IPS-18a (cell line): ENCODE data around the gene TKFC.

Experiments used
- H3K27ac ChIP-seq: one replicate; pipeline ENCODE4 v1.5.1; 2013; ENCODE audit warnings: low read length
- H3K27me3 ChIP-seq: one replicate; pipeline ENCODE4 v1.6.1; 2013; ENCODE audit warnings: mild to moderate bottlenecking, low read length; ENCODE audit not compliant: control insufficient read depth, insufficient read depth
- H3K36me3 ChIP-seq: one replicate; pipeline ENCODE4 v1.6.1; 2013; ENCODE audit warnings: low read depth, low read length; ENCODE audit not compliant: control insufficient read depth
- H3K4me1 ChIP-seq: one replicate; pipeline ENCODE4 v1.6.1; 2013; ENCODE audit warnings: low read depth, low read length; ENCODE audit not compliant: control insufficient read depth
- H3K4me3 ChIP-seq: one replicate; pipeline ENCODE4 v1.5.1; 2013; ENCODE audit warnings: low read length
- H3K9ac ChIP-seq: one replicate; pipeline ENCODE4 v1.6.1; 2013; ENCODE audit warnings: mild to moderate bottlenecking, low read length, moderate library complexity
- H3K9me3 ChIP-seq: one replicate; pipeline ENCODE4 v1.6.1; 2013; ENCODE audit warnings: low read depth, low read length; ENCODE audit not compliant: control insufficient read depth

The TKFC gene

DNA sequence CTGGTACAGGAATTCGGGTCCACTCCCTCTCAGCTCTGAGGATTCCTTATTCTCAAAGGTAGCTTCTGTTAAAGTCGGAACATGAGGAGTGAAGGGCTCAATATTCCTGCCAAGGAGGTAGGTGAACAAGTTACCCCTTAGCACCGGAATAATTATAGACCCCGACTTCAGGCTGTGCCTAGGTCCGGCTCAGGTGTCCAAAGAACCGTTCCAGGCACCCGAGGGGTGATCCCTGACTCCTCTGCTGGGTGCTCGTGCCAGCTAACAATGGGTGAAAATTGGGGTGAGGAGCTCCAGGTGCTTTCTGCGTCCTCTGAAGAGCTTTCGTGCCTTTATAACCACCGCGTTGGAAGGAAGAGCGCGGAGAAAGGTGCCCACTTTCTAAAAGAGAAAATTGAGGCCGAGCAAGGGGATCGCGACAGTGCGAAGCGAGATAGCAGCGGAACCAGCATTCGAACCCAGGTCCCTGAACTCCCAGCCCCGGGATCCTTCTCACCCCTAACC lies 28.3 kb downstream of the TKFC start:
- Histone ChIP-seq H3K9me3 (no peaks in the 10 kb centered on the region), H3K36me3 (peaks cover 17% of the 10 kb centered on the region), H3K4me3 (peak overlapping the region; percentile 93), H3K4me1 (peaks cover 4% of the 10 kb centered on the region), H3K9ac (peak overlapping the region; percentile 96), H3K27me3 (no peaks in the 10 kb centered on the region), H3K27ac (peak overlapping the region; percentile 95)

DNA sequence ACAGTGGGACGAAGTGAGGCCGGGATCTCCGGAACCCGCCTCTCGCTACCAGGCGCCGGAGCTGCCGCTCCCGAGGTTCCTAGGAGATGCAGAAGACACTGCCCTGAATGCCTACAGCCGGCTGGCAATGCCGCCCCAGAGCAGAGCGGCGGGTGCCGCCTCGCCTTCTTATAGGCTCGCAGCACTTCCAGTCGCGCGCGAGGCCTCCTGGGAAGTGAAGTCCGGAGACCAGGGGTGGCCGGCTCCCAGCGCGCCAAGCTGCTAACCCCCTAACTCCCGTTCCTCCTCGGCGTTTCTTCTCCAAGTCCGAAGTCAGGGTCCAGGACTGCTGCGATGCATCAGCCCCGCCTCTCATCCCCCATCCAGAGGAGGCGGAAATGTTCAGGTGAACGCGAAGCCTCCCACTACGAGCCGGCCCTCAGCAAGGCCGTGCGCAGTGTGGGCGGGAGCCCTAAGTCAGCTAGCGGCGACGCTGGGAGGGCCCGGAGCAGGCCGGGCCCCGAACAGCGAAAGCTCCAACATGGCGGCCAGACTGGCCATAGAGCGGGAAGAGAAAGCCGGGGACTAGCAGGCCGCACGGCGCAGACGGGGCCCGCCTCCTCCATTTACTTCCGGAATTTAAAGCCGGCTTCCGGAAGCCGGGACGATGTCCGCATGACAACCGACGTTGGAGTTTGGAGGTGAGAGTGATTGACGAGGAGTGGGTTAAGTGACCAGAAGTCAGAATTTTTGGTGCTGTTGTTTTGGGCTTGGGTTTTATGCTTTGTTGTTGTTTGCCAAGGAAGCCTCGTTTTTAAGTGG lies 28.9 kb downstream of the TKFC start, which contains the start of the genes CYB561A3 and TMEM138:
Gene CYB561A3, minus strand, starts transcription at position 142 of the 801 bp plus-strand sequence. CDS start 5,169 bp downstream, outside the sequence.
Gene TMEM138, plus strand, starts transcription at position 634 of the 801 bp plus-strand sequence. CDS start 2,017 bp downstream, outside the sequence.
- Histone ChIP-seq H3K4me1 (peaks cover 4% of the 10 kb centered on the region), H3K4me3 (peak within 1 kb of the TSS; percentile 93), H3K27ac (peak within 1 kb of the TSS; percentile 95), H3K9ac (peak within 1 kb of the TSS; percentile 96), H3K36me3 (peaks cover 23% of the 10 kb centered on the region), H3K27me3 (no peaks in the 10 kb centered on the region), H3K9me3 (no peaks in the 10 kb centered on the region)

DNA sequence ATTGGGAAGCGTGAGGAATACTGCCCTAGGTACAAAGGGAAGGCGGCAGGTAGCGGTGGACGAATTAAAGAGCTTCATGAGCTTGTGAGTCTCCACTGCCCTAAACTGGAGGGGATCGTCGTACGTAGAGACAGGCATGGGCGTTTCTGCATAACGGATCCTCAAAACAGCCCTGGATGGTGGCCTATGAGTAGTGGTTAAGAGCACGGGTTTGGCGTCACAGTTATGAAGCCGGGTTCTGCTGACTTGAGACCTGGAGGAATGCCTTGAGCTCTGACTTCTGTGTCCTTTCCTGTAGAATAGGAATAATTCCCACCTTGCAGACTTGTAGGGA lies 29.5 kb downstream of the TKFC start:
- Histone ChIP-seq H3K4me3 (peak overlapping the region; percentile 93), H3K36me3 (peaks cover 28% of the 10 kb centered on the region), H3K27me3 (no peaks in the 10 kb centered on the region), H3K27ac (peak overlapping the region; percentile 95), H3K9ac (peak overlapping the region; percentile 96), H3K4me1 (peaks cover 4% of the 10 kb centered on the region), H3K9me3 (no peaks in the 10 kb centered on the region)

DNA sequence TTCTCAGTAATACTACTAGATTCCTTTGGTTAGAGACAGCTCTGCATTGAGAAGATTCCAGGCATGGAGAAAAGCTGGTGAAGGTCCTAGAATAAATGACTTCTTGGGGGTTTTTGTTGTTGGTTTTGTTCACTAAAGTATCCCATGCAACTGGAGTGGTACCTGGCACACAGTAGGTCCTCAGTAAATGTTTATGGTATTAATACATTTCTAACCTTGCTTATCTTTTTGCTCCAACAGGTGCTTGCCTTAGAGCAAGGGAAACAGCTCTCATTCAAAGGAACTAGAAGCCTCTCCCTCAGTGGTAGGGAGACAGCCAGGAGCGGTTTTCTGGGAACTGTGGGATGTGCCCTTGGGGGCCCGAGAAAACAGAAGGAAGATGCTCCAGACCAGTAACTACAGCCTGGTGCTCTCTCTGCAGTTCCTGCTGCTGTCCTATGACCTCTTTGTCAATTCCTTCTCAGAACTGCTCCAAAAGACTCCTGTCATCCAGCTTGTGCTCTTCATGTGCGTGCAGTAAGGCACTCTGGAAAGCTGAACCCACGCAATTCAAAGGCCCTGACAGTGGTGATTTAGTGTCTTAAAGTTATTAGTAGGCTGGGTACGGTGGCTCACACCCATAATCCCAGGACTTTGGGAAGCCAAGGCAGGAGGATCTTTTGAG lies 31.1 kb downstream of the TKFC start:
- H3K4me1 ChIP-seq = peaks cover 4% of the 10 kb centered on the region
- H3K27ac ChIP-seq = no peak overlapping the region
- no peaks in the 10 kb centered on the region for H3K27me3 ChIP-seq
- H3K9ac ChIP-seq = no peak overlapping the region
- peaks cover 43% of the 10 kb centered on the region for H3K36me3 ChIP-seq
- H3K9me3 ChIP-seq = no peaks in the 10 kb centered on the region
- H3K4me3 ChIP-seq = no peak overlapping the region

DNA sequence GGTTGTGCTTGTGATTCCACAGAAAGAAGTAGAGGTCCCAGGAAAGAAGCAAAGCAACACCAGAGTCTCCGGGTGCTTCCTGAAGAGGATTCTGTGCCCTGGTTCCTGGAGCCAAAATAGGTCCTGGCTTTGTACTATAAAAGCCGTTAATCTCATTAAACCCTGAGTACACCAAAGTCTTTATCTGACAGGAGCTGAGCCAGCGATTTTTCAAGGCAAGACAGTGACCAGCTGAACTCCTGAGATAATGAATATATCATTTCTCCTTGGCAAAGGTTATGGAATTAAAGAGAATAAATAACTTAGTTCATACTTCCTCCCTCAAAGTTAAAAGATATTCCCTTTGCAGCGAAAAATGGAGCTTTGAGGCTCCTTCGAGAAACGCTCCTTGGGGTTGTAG lies 34.4 kb downstream of the TKFC start:
- Histone ChIP-seq H3K36me3 (peaks cover 54% of the 10 kb centered on the region), H3K9me3 (no peaks in the 10 kb centered on the region), H3K4me1 (peaks cover 4% of the 10 kb centered on the region), H3K4me3 (no peak overlapping the region), H3K27ac (no peak overlapping the region), H3K27me3 (no peaks in the 10 kb centered on the region), H3K9ac (no peak overlapping the region)

DNA sequence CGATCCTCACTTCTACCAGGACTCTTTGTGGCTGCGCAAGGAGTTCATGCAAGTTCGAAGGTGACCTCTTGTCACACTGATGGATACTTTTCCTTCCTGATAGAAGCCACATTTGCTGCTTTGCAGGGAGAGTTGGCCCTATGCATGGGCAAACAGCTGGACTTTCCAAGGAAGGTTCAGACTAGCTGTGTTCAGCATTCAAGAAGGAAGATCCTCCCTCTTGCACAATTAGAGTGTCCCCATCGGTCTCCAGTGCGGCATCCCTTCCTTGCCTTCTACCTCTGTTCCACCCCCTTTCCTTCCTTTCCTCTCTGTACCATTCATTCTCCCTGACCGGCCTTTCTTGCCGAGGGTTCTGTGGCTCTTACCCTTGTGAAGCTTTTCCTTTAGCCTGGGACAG lies 35.6 kb downstream of the TKFC start:
- H3K36me3 ChIP-seq = peaks cover 57% of the 10 kb centered on the region

DNA sequence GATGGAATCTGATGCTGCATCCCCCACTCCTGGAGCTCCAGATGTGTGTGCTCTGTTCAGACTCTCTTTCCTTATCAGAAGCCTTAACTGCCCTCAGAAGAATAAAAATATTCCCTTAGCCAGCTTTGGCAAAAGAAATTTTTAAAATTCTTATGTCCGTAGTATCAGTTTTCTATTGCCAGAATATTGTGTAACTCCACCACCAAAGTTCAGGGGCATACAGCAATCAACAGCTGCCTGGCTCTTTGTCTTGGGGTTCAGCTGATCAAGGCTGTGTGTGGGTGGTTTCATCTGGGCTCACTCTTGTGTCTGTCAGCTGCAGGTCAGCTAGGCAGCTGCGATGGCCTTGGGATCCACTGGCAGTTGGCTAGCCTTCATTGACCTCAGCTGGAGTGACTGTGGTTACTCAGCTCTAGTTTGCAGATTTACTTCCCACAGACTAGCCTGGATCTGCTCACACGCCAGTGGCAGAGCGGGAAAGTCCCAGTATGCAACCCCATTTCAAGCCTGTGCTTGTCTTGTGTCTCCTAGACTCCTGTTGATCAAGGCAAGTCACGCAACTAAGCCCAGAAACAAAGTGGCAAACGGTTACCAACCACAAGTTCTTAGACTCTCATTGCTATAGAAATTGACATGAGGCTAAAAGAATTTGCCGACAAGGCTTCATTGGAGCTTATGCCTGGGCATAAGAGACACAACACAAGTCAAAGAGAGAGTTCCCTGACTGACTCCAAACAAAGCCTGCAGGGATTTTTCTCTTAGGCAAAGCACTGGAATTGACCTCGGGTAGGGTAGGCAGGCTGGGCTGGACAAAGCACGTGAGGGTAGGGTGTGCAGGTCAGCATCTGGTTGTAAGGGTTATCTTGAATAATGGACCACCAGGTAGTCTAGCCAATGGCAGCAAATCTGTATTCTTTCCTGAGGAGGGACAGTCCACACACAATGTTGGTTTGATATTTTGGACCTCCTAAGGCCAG lies 36.6 kb downstream of the TKFC start:
- Histone ChIP-seq H3K4me1 (no peaks in the 10 kb centered on the region), H3K9ac (no peak overlapping the region), H3K36me3 (peaks cover 48% of the 10 kb centered on the region), H3K27ac (no peak overlapping the region), H3K27me3 (no peaks in the 10 kb centered on the region), H3K9me3 (peaks cover 10% of the 10 kb centered on the region), H3K4me3 (no peak overlapping the region)

More for the DNA sequence above, 35.6 kb downstream of the TKFC start:
- Histone ChIP-seq H3K4me3 (no peak overlapping the region), H3K27ac (no peak overlapping the region), H3K4me1 (no peaks in the 10 kb centered on the region), H3K9me3 (peaks cover 7% of the 10 kb centered on the region), H3K9ac (no peak overlapping the region), H3K27me3 (no peaks in the 10 kb centered on the region)

DNA sequence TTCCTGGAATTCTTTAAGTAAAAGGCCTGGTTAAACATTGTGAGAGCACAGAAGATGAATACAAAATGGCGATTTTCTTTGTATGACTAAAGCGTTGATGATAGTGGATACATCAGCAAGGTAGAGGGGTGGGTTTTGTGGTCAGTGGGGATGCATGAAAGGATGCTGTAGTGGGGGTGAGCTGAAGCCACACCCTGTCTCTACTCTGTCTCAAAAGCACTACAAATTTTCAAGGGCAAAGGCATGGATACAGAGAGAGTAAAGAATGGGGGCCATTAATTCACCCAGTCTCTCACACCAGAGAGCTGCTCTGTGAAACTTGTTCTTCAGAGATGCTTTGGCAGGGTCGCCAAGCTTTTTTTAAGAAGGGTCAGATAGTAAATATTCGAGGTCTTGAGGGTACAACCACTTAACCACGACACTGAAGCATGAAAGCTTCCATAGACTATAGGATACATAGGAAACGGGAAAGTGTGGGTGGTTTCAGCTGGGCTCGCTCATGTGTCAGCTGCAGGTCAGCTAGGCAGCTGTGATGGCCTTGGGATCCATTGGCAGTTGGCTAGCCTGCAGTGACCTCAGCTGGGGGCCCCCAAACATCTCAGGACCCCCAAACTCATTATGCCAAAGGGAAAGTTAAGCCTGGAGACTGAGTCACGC lies 37.4 kb downstream of the TKFC start:
- Histone ChIP-seq H3K4me3 (no peak overlapping the region), H3K9ac (no peak overlapping the region), H3K36me3 (peaks cover 47% of the 10 kb centered on the region), H3K9me3 (peaks cover 14% of the 10 kb centered on the region), H3K27ac (no peak overlapping the region), H3K4me1 (no peaks in the 10 kb centered on the region), H3K27me3 (no peaks in the 10 kb centered on the region)

DNA sequence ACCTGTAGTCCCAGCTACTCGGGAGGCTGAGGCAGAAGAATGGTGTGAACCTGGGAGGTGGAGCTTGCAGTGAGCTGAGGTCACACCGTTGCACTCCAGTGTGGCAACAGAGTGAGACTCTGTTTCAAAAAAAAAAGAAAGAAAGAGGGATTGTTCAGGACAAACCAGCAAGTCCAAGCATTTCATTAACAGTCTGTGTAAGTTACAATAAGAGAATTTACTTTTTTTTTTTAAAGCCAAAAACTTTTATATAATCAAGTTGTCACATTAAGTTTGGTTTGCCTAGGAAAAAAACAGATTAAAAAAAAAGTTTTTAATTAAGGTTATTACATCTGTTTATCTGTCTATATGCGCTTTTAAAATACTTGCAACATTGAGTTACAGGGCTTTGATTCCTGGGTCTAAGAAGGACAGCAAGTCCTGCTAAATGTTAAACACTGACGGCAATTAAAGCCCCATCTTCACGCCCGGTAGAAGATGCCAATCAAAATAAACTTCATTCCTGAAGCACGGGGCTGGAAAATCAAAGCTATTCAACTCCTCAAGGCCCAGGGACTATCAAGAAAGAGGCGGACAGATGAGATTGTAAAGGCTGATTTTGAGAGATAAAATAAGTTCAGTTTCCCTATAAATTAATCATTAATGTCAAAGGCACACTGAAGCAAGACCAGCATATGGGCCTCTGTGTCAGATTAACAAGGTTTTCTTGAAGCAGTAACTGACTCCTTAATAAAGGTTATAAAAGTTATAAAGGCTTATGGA lies 39.8 kb downstream of the TKFC start:
- peaks cover 14% of the 10 kb centered on the region for H3K9me3 ChIP-seq
- no peak overlapping the region for H3K9ac ChIP-seq
- peaks cover 25% of the 10 kb centered on the region for H3K36me3 ChIP-seq
- no peak overlapping the region for H3K4me3 ChIP-seq
- no peaks in the 10 kb centered on the region for H3K27me3 ChIP-seq
- no peaks in the 10 kb centered on the region for H3K4me1 ChIP-seq
- no peak overlapping the region for H3K27ac ChIP-seq

DNA sequence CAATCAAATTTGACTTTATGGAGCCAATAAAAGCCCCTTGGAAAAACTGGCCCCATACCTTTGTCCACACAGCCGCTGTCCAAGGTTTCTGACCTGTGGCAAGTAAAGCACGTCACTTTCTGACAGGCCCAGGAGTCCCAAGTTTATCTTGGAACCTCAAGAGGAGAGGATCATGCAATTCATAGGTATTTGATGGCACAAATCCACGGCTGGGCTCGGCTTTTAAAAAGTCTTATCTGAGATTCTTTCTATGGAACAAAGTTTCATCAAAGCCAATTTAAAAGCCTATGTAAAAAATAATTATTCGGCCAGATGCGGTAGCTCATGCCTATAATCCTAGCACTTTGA lies 42.7 kb downstream of the TKFC start:
- Histone ChIP-seq H3K36me3 (peaks cover 3% of the 10 kb centered on the region), H3K27ac (no peak overlapping the region)

More for the DNA sequence above, 42.7 kb downstream of the TKFC start:
- Histone ChIP-seq H3K27me3 (no peaks in the 10 kb centered on the region), H3K4me3 (no peak overlapping the region), H3K9me3 (peaks cover 14% of the 10 kb centered on the region), H3K9ac (no peak overlapping the region), H3K4me1 (no peaks in the 10 kb centered on the region)
